GM12878 (cell line): ENCODE data around the gene HOXD9. TPM values are rescaled to one million over a fixed set of nuclear protein-coding genes. Genes with fewer than 3 reads are reported as not detected.

Source experiments
- ATAC-seq: fragments of 200-7000 bp; cut with Tn5 transposase; 3 replicates; pipeline ENCODE4 v1.9.1; 2020; ENCODE audit warnings: mild to moderate bottlenecking, moderate library complexity
- BruUV-seq: library from RNA; stranded (reverse); fragments of 400-500 nt; replicated peaks from 2 replicates; lab custom pipeline; 2021; lab: Mats Ljungman, UMichigan
- CTCF ChIA-PET: fragments of 300-600 bp; sonication (Branson Sonifier 250); formaldehyde crosslinking; extraction: SDS; loops from one replicate; lab custom pipeline; 2021; ENCODE audit warnings: inconsistent platforms; lab: Yijun Ruan, JAX
- POLR2A ChIA-PET: fragments of 350-600 bp; formaldehyde crosslinking; extraction: SDS; loops from one replicate; lab custom pipeline; 2021; ENCODE audit warnings: inconsistent platforms; lab: Charles Lee
- RAD21 ChIA-PET: fragments of 300-600 bp; sonication (Branson Sonifier 250); formaldehyde crosslinking; loops from one replicate; lab custom pipeline; 2023; ENCODE audit warnings: antibody characterized with exemption; ENCODE audit not compliant: unreplicated experiment; lab: Charles Lee
- SMC1A ChIA-PET: fragments of 300-600 bp; sonication (Branson Sonifier 250); formaldehyde crosslinking; loops from one replicate; lab custom pipeline; 2023; ENCODE audit not compliant: unreplicated experiment, uncharacterized antibody; lab: Charles Lee
- DNase-seq: peaks from one replicate; pipeline ENCODE4 v3.0.0-alpha.2; 2011; ENCODE audit warnings: low read depth, low spot score
- FAIRE-seq: peaks from 3 replicates; lab custom pipeline; 2011; peaks lifted over from hg19 to GRCh38; lab: Jason Lieb, UNC
- H2AFZ ChIP-seq: 2 replicates; pipeline ENCODE4 v1.6.0; 2011; ENCODE audit warnings: low read depth, low read length, control low read depth; ENCODE audit not compliant: control insufficient read depth
- H3K27ac ChIP-seq: 2 replicates; pipeline ENCODE4 v1.5.1; 2011; ENCODE audit warnings: control low read depth; ENCODE audit not compliant: control insufficient read depth, insufficient read depth
- H3K27me3 ChIP-seq, 2 experiments: replicated peaks in 1 of 2; 2 replicates each; pipeline versions ENCODE4 v1.6.0 to v1.6.1; 2011; ENCODE audit warnings: low read length in 1 of 2; ENCODE audit not compliant: control insufficient read depth in 2 of 2, insufficient read depth in 2 of 2
- H3K36me3 ChIP-seq, 2 experiments: 2 replicates each; pipeline ENCODE4 v1.5.1; 2011; ENCODE audit warnings: low read length in 1 of 2; ENCODE audit not compliant: control insufficient read depth in 2 of 2, insufficient read depth in 2 of 2
- H3K4me1 ChIP-seq: 2 replicates; pipeline ENCODE4 v1.6.1; 2011; ENCODE audit warnings: mild to moderate bottlenecking, low read length, moderate library complexity, mixed read lengths; ENCODE audit not compliant: control insufficient read depth, insufficient read depth
- H3K4me2 ChIP-seq: 2 replicates; pipeline ENCODE4 v1.6.0; 2011; ENCODE audit warnings: control low read depth; ENCODE audit not compliant: control insufficient read depth, insufficient read depth
- H3K4me3 ChIP-seq: fragments of 200-600 bp; sonication (generic); 2 replicates; pipeline ENCODE4 v1.5.1; 2016
- H3K79me2 ChIP-seq: 2 replicates; pipeline ENCODE4 v1.6.0; 2011; ENCODE audit warnings: low read length; ENCODE audit not compliant: control insufficient read depth, insufficient read depth
- H3K9ac ChIP-seq: 2 replicates; pipeline ENCODE4 v1.8.0; 2011; ENCODE audit warnings: low read length, control low read depth, mixed read lengths; ENCODE audit not compliant: control insufficient read depth, insufficient read depth
- H3K9me3 ChIP-seq: replicated peaks from 3 replicates; pipeline ENCODE4 v1.5.1; 2011; ENCODE audit warnings: mild to moderate bottlenecking, low read length; ENCODE audit not compliant: control insufficient read depth, insufficient read depth
- H4K20me1 ChIP-seq: 2 replicates; pipeline ENCODE4 v1.6.0; 2011; ENCODE audit not compliant: control insufficient read depth, insufficient read depth
- BCL11A ChIP-seq: IDR thresholded peaks from 2 replicates; pipeline ENCODE4 v1.6.1; 2011; ENCODE audit warnings: low read depth, low read length
- ETV6 ChIP-seq, 2 experiments: fragments of 450-650 bp in 1 of 2; IDR thresholded peaks in 1 of 2; conservative IDR thresholded peaks in 1 of 2; 2 replicates each; pipeline ENCODE4 v1.6.1; 2014; ENCODE audit warnings: antibody characterized with exemption in 1 of 2, borderline replicate concordance in 1 of 2, low read depth in 1 of 2, mild to moderate bottlenecking in 1 of 2, moderate library complexity in 1 of 2
- HCFC1 ChIP-seq: fragments of 150-350 bp; IDR thresholded peaks from 2 replicates; pipeline ENCODE4 v1.6.1; 2014; ENCODE audit warnings: low read length
- JUNB ChIP-seq: IDR thresholded peaks from 2 replicates; pipeline ENCODE4 v1.6.1; 2016; ENCODE audit warnings: antibody characterized with exemption, mild to moderate bottlenecking
- KLF5 ChIP-seq: fragments of 450-650 bp; IDR thresholded peaks from 2 replicates; pipeline ENCODE4 v1.6.1; 2014; ENCODE audit warnings: mild to moderate bottlenecking; ENCODE audit not compliant: partially characterized antibody
- PRDM15 ChIP-seq: fragments of 450-650 bp; formaldehyde crosslinking; IDR thresholded peaks from 2 replicates; pipeline ENCODE4 v1.4.0; 2020; ENCODE audit warnings: mild to moderate bottlenecking, moderate library complexity
- RAD51 ChIP-seq: fragments of 450-650 bp; IDR thresholded peaks from 2 replicates; pipeline ENCODE4 v1.6.1; 2016; ENCODE audit warnings: moderate library complexity, mild to moderate bottlenecking, inconsistent platforms
- STAT1 ChIP-seq: fragments of 450-650 bp; conservative IDR thresholded peaks from 2 replicates; pipeline ENCODE4 v1.6.1; 2014; ENCODE audit warnings: antibody characterized with exemption, mild to moderate bottlenecking
- ZNF274 ChIP-seq: IDR thresholded peaks from one replicate; pipeline ENCODE4 v1.8.0; 2011; ENCODE audit not compliant: insufficient read length, insufficient read depth
- WGBS: methylation state at CpG from one replicate; pipeline ENCODE4 v1.1.6; 2016; ENCODE audit warnings: low lambda C conversion rate; ENCODE audit not compliant: insufficient replicate concordance, insufficient coverage; ENCODE audit errors: missing lambda C conversion rate; 5-methylcytosine and 5-hydroxymethylcytosine counted together
- in situ Hi-C: fragments of 300-500 bp; cut with MboI; formaldehyde crosslinking; loops from 9 replicates; pipeline ENCODE4 v1.14.3; 2018; ENCODE audit warnings: mixed read lengths
- intact Hi-C: fragments of 100-400 bp; cut with micrococcal nuclease; formaldehyde crosslinking; loops from one replicate; pipeline ENCODE4 v1.14.2; 2022; ENCODE audit not compliant: unreplicated experiment
- polyA plus RNA-seq, 11 experiments: library from polyadenylated mRNA; depleted of rRNA in 4 of 11; unstranded in 6 of 11; stranded (reverse) in 5 of 11; fragments of >200 nt; fragmentation: Nextera tagmentation in 4 of 11; fragmentation: Illumina TruSeq in 1 of 11; extraction: Ambion mirVana in 4 of 11; extraction: Trizol in 1 of 11; gene quantifications; 1 replicate in 1 of 11; 2 replicates in 10 of 11; pipeline versions ENCODE4 v1.2.1 to v1.2.3, GENCODE V29; 2011 to 2016; ENCODE audit warnings: inconsistent platforms in 2 of 11, missing spikeins in 2 of 11, low read depth in 1 of 11
- total RNA-seq, 4 experiments: library from RNA; depleted of rRNA in 3 of 4; stranded (reverse); fragments of >200 nt in 3 of 4; fragmentation: Illumina TruSeq in 1 of 4; extraction: Trizol in 1 of 4; gene quantifications; 2 replicates each; pipeline versions ENCODE4 v1.2.1 to v1.2.3, GENCODE V29; 2013 to 2021
- TF ChIP-seq, protein P1 (sequence below): fragments of 450-650 bp; IDR thresholded peaks from 2 replicates; pipeline ENCODE4 v1.6.1; 2017; ENCODE audit warnings: mild to moderate bottlenecking, moderate library complexity
- TF ChIP-seq, protein P2 (sequence below): IDR thresholded peaks from 2 replicates; pipeline ENCODE4 v1.6.1; 2012; ENCODE audit warnings: low read depth, low read length, improper control_type of control experiment
- TF ChIP-seq, protein P3 (sequence below): fragments of 450-650 bp; IDR thresholded peaks from 2 replicates; pipeline ENCODE4 v1.6.1; 2018; ENCODE audit warnings: mild to moderate bottlenecking, low read depth, moderate library complexity; ENCODE audit not compliant: partially characterized antibody

Gene HOXD9
- total and polyA plus RNA-seq, 10 of the 15 experiments (the other 5 are each of a cell fraction or from before 2014, with no cell fraction given) = not detected

- CTCF ChIA-PET = no interaction called here
- DNase-seq (no peak), ATAC-seq (no peak), FAIRE-seq (no peak)
- 46% methylated on average over 11 of the region's 11 CpGs for WGBS
- H3K4me3 ChIP-seq = no peak overlapping the region
- no peak overlapping the region for H2AFZ ChIP-seq
- RAD21 ChIA-PET = no interaction called here
- no TSS peak for BruUV-seq
- H3K9ac ChIP-seq = no peak overlapping the region
- H4K20me1 ChIP-seq = no peaks in the 10 kb centered on the region
- H3K36me3 ChIP-seq = no peaks in the 10 kb centered on the region
- SMC1A ChIA-PET = interaction anchor here (0.6 kb wide), 1 partner anchor 1004 kb away, joined by 3 read pairs; no protein-coding TSS in a partner anchor
- H3K79me2 ChIP-seq = no peaks in the 10 kb centered on the region
- no peaks in the 10 kb centered on the region for H3K4me1 ChIP-seq
- H3K27ac ChIP-seq = no peak overlapping the region
- H3K4me2 ChIP-seq = no peak overlapping the region
- peaks cover 7 to 45% of the 10 kb centered on the region in 2 experiments for H3K27me3 ChIP-seq
- in situ Hi-C loops = no loop called here
- POLR2A ChIA-PET = no interaction called here
- intact Hi-C loops = no loop called here
- H3K9me3 ChIP-seq = peaks cover 1% of the 10 kb centered on the region; the same call in 1 of the 3 replicates
- no peak for TF ChIP-seq STAT1
- TF ChIP-seq BCL11A = no peak
- TF ChIP-seq RAD51 = no peak
- TF ChIP-seq, protein P1, sequence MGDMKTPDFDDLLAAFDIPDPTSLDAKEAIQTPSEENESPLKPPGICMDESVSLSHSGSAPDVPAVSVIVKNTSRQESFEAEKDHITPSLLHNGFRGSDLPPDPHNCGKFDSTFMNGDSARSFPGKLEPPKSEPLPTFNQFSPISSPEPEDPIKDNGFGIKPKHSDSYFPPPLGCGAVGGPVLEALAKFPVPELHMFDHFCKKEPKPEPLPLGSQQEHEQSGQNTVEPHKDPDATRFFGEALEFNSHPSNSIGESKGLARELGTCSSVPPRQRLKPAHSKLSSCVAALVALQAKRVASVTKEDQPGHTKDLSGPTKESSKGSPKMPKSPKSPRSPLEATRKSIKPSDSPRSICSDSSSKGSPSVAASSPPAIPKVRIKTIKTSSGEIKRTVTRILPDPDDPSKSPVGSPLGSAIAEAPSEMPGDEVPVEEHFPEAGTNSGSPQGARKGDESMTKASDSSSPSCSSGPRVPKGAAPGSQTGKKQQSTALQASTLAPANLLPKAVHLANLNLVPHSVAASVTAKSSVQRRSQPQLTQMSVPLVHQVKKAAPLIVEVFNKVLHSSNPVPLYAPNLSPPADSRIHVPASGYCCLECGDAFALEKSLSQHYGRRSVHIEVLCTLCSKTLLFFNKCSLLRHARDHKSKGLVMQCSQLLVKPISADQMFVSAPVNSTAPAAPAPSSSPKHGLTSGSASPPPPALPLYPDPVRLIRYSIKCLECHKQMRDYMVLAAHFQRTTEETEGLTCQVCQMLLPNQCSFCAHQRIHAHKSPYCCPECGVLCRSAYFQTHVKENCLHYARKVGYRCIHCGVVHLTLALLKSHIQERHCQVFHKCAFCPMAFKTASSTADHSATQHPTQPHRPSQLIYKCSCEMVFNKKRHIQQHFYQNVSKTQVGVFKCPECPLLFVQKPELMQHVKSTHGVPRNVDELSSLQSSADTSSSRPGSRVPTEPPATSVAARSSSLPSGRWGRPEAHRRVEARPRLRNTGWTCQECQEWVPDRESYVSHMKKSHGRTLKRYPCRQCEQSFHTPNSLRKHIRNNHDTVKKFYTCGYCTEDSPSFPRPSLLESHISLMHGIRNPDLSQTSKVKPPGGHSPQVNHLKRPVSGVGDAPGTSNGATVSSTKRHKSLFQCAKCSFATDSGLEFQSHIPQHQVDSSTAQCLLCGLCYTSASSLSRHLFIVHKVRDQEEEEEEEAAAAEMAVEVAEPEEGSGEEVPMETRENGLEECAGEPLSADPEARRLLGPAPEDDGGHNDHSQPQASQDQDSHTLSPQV = no peak
- no peak for TF ChIP-seq ZNF274
- TF ChIP-seq JUNB = no peak
- no peak for TF ChIP-seq ETV6 (conservative IDR thresholded peaks at IDR 0.05 in 1 of 2, IDR thresholded peaks at IDR 0.05 in 1 of 2; ENCODE audit: borderline replicate concordance in 1 of 2, low read depth in 1 of 2)
- no peak for TF ChIP-seq KLF5
- TF ChIP-seq, protein P2, sequence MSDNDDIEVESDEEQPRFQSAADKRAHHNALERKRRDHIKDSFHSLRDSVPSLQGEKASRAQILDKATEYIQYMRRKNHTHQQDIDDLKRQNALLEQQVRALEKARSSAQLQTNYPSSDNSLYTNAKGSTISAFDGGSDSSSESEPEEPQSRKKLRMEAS = no peak
- TF ChIP-seq PRDM15 (CRISPR knock-in tag) = no peak
- TF ChIP-seq, protein P3, sequence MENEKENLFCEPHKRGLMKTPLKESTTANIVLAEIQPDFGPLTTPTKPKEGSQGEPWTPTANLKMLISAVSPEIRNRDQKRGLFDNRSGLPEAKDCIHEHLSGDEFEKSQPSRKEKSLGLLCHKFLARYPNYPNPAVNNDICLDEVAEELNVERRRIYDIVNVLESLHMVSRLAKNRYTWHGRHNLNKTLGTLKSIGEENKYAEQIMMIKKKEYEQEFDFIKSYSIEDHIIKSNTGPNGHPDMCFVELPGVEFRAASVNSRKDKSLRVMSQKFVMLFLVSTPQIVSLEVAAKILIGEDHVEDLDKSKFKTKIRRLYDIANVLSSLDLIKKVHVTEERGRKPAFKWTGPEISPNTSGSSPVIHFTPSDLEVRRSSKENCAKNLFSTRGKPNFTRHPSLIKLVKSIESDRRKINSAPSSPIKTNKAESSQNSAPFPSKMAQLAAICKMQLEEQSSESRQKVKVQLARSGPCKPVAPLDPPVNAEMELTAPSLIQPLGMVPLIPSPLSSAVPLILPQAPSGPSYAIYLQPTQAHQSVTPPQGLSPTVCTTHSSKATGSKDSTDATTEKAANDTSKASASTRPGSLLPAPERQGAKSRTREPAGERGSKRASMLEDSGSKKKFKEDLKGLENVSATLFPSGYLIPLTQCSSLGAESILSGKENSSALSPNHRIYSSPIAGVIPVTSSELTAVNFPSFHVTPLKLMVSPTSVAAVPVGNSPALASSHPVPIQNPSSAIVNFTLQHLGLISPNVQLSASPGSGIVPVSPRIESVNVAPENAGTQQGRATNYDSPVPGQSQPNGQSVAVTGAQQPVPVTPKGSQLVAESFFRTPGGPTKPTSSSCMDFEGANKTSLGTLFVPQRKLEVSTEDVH = no peak
- TF ChIP-seq HCFC1 = no peak
Measured at GRCh38 chr2:176117823-176118371, 4.6 kb upstream of the HOXD9 start.
